Peyer's patch (tissue), 4 donors: ENCODE data around the gene SLC9A1. TPM values are rescaled to one million over a fixed set of nuclear protein-coding genes. Genes with fewer than 3 reads are reported as not detected.

Experiments used
- DNase-seq, 3 donors: peaks; one replicate each; pipeline ENCODE4 v3.0.0-alpha.2; 2017 to 2019
- H3K27ac ChIP-seq, 4 donors: fragments of 200-600 bp; sonication (generic); one replicate each; pipeline ENCODE4 v1.5.1; 2016 to 2019
- H3K27me3 ChIP-seq, 2 donors: fragments of 200-600 bp; sonication (generic); one replicate each; pipeline ENCODE4 v1.5.1; 2019
- H3K36me3 ChIP-seq, 3 donors: fragments of 200-600 bp; sonication (generic); one replicate each; pipeline ENCODE4 v1.5.1; 2016 to 2019
- H3K4me1 ChIP-seq, 4 donors: fragments of 200-600 bp; sonication (generic); one replicate each; pipeline ENCODE4 v1.5.1; 2016 to 2019
- H3K4me3 ChIP-seq, 4 donors: fragments of 200-600 bp; sonication (generic); 1 replicate in 3 of 4; 2 replicates in 1 of 4; pipeline ENCODE4 v1.5.1; 2016 to 2019; ENCODE audit warnings: mild to moderate bottlenecking in 1 of 4
- H3K9me3 ChIP-seq, 4 donors: fragments of 200-600 bp; sonication (generic); one replicate each; pipeline ENCODE4 v1.5.1; 2016 to 2019; ENCODE audit warnings: mild to moderate bottlenecking in 1 of 4
- CTCF ChIP-seq, 6 experiments: fragments of 450-650 bp in 4 of 6; fragments of 200-600 bp in 2 of 6; sonication (generic) in 1 of 6; IDR thresholded peaks; one replicate each; pipeline ENCODE4 v1.5.1; 2017 to 2019; ENCODE audit warnings: antibody characterized with exemption in 6 of 6, mild to moderate bottlenecking in 3 of 6, moderate library complexity in 1 of 6
- POLR2A ChIP-seq, 2 donors: fragments of 450-650 bp; IDR thresholded peaks; one replicate each; pipeline ENCODE4 v1.5.1; 2017; ENCODE audit warnings: antibody characterized with exemption in 2 of 2, mild to moderate bottlenecking in 2 of 2, moderate library complexity in 2 of 2
- total RNA-seq, 4 donors: library from RNA; depleted of rRNA; stranded (reverse); fragments of >200 nt; gene quantifications; one replicate each; pipeline ENCODE4 v1.1.0, GENCODE V29; 2016

The SLC9A1 gene
- total RNA-seq, 4 donors from 2014 or later, result 5.8 to 68.3 (median 48.2) TPM

GRCh38 chr1:27147842-27148518 lies 6.9 kb downstream of the SLC9A1 start:
- no peak for TF ChIP-seq CTCF (IDR thresholded peaks at IDR 0.05)
- TF ChIP-seq POLR2A (IDR thresholded peaks at IDR 0.05), result no peak
- Histone ChIP-seq H3K36me3 (no peaks in the 10 kb centered on the region), H3K27ac (peak overlapping the region in 1 of 4 donors; percentile 38), H3K27me3 (no peaks in the 10 kb centered on the region), H3K4me3 (no peak overlapping the region), H3K9me3 (no peaks in the 10 kb centered on the region), H3K4me1 (peaks cover 6 to 70% (median 8%) of the 10 kb centered on the region in 4 donors)
- no peak for DNase-seq

- Histone ChIP-seq H3K4me3 (no peak overlapping the region), H3K27me3 (no peaks in the 10 kb centered on the region), H3K36me3 (no peaks in the 10 kb centered on the region), H3K27ac (peak overlapping the region in 3 of 4 donors; percentile 42 to 82 (median 66)), H3K9me3 (no peaks in the 10 kb centered on the region), H3K4me1 (peaks cover 0 to 71% (median 8%) of the 10 kb centered on the region in 4 donors)
- TF ChIP-seq POLR2A (IDR thresholded peaks at IDR 0.05) (no peak), CTCF (IDR thresholded peaks at IDR 0.05) (no peak)
- DNase-seq, result no peak
Measured at GRCh38 chr1:27145934-27146354, 9.0 kb downstream of the SLC9A1 start.

- Histone ChIP-seq H3K4me1 (peaks cover 0 to 68% (median 7%) of the 10 kb centered on the region in 4 donors), H3K27ac (peak overlapping the region in 3 of 4 donors; percentile 42 to 82 (median 66)), H3K9me3 (no peaks in the 10 kb centered on the region), H3K4me3 (no peak overlapping the region), H3K27me3 (no peaks in the 10 kb centered on the region), H3K36me3 (no peaks in the 10 kb centered on the region)
- TF ChIP-seq CTCF (IDR thresholded peaks at IDR 0.05) (no peak), POLR2A (IDR thresholded peaks at IDR 0.05) (no peak)
- peak in 1 of 3 donors; percentile 69 for DNase-seq
Measured at GRCh38 chr1:27144920-27145661, 9.8 kb downstream of the SLC9A1 start.

GRCh38 chr1:27144049-27144748 lies 10.7 kb downstream of the SLC9A1 start:
- DNase-seq, result peak in 2 of 3 donors; percentile 71
- H3K36me3 ChIP-seq, result no peaks in the 10 kb centered on the region
- H3K27me3 ChIP-seq, result no peaks in the 10 kb centered on the region
- H3K4me3 ChIP-seq, result no peak overlapping the region
- peaks cover 0 to 66% (median 5%) of the 10 kb centered on the region in 4 donors for H3K4me1 ChIP-seq
- TF ChIP-seq CTCF (IDR thresholded peaks at IDR 0.05) (no peak), POLR2A (IDR thresholded peaks at IDR 0.05) (peak in 1 of 2 donors; percentile 12)
- no peaks in the 10 kb centered on the region for H3K9me3 ChIP-seq
- H3K27ac ChIP-seq, result peak overlapping the region in 3 of 4 donors; percentile 4 to 82 (median 66)

GRCh38 chr1:27143401-27143800 lies 11.5 kb downstream of the SLC9A1 start:
- Histone ChIP-seq H3K4me1 (peaks cover 0 to 66% (median 5%) of the 10 kb centered on the region in 4 donors), H3K36me3 (no peaks in the 10 kb centered on the region), H3K27me3 (no peaks in the 10 kb centered on the region), H3K9me3 (no peaks in the 10 kb centered on the region), H3K4me3 (no peak overlapping the region), H3K27ac (peak overlapping the region in 1 of 4 donors; percentile 82)
- DNase-seq, result no peak
- TF ChIP-seq CTCF (IDR thresholded peaks at IDR 0.05) (no peak), POLR2A (IDR thresholded peaks at IDR 0.05) (no peak)
